ENCODE measurements around the gene WBP2.

DNA sequence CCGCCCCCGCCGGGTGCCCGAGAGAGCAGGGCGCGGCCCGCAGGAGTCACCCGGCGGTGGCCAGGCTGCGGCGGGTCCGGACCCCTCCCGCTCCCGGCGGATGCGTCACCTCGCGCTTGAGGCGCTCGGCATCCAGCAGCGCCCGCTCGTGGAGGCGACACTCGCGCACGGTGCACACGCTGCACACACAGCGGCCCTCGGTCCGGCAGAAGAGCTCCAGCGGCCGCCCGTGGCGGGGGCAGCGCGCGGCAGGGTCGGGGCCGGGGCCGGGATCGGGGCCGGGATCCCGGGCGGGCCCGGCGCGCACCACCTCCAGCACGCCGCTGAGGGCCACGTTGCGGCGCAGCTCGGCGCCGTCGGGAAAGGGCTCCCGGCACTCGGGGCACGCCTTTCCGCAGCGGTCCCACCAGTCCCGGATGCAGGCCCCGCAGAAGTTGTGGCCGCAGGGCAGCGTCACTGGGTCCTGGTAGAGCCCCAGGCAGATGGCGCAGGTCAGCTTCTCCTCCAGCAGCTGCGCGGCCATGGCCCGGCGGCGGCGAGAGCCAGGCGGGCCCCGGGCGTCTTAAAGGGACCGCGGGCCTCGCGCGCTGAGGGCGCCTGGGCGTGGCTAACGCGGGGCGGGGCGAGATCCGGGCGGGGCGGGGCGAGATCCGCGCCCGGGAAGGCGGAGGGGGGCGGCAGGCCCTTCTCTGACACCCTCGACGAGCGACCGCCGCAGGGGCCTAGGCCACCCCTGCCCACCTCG lies 41.5 kb upstream of the WBP2 start, which contains the start of gene TRIM65:
- peak; percentile 61; the same call in 1 of the 2 replicates for TF ChIP-seq TAF1 (IDR thresholded peaks at IDR 0.05; ENCODE audit: borderline replicate concordance, insufficient read depth, low read length)
- peak; percentile 90 for TF ChIP-seq POLR2AphosphoS5 (IDR thresholded peaks at IDR 0.05; ENCODE audit: low read depth, low read length)
- TF ChIP-seq, protein P1, sequence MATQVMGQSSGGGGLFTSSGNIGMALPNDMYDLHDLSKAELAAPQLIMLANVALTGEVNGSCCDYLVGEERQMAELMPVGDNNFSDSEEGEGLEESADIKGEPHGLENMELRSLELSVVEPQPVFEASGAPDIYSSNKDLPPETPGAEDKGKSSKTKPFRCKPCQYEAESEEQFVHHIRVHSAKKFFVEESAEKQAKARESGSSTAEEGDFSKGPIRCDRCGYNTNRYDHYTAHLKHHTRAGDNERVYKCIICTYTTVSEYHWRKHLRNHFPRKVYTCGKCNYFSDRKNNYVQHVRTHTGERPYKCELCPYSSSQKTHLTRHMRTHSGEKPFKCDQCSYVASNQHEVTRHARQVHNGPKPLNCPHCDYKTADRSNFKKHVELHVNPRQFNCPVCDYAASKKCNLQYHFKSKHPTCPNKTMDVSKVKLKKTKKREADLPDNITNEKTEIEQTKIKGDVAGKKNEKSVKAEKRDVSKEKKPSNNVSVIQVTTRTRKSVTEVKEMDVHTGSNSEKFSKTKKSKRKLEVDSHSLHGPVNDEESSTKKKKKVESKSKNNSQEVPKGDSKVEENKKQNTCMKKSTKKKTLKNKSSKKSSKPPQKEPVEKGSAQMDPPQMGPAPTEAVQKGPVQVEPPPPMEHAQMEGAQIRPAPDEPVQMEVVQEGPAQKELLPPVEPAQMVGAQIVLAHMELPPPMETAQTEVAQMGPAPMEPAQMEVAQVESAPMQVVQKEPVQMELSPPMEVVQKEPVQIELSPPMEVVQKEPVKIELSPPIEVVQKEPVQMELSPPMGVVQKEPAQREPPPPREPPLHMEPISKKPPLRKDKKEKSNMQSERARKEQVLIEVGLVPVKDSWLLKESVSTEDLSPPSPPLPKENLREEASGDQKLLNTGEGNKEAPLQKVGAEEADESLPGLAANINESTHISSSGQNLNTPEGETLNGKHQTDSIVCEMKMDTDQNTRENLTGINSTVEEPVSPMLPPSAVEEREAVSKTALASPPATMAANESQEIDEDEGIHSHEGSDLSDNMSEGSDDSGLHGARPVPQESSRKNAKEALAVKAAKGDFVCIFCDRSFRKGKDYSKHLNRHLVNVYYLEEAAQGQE (IDR thresholded peaks at IDR 0.05; ENCODE audit: insufficient read depth in 1 of 2, low read depth in 2 of 2, low read length in 2 of 2): peak in 1 of 2 experiments; percentile 34; a peak in 1 of 4 replicates
- peak; percentile 46; the same call in 1 of the 2 replicates for TF ChIP-seq SIN3A (IDR thresholded peaks at IDR 0.05; ENCODE audit: borderline replicate concordance, insufficient read depth, low read length)
- peak; percentile 79 for TF ChIP-seq FOXP2 (optimal IDR thresholded peaks at IDR 0.05; ENCODE audit: borderline replicate concordance, extremely low read depth, extremely low read length, insufficient read depth)
